AG09309 (cell line): Measurements from ENCODE around the gene NTRK3.

Experiments
- DNase-seq: peaks from one replicate; pipeline ENCODE4 v3.0.0-alpha.2; 2010; ENCODE audit warnings: low read depth
- H3K4me3 ChIP-seq: 2 replicates; pipeline ENCODE4 v1.5.1; 2011; ENCODE audit warnings: mild to moderate bottlenecking, low read depth, low read length, moderate library complexity; ENCODE audit not compliant: control insufficient read depth
- CTCF ChIP-seq: IDR thresholded peaks from 2 replicates; pipeline ENCODE4 v1.5.1; 2011; ENCODE audit warnings: mild to moderate bottlenecking, low read depth, low read length, inconsistent platforms; ENCODE audit not compliant: insufficient read depth, control insufficient read depth; ENCODE audit errors: missing control alignments

The NTRK3 gene

GRCh38 chr15:87826119-87826747 is 430.3 kb downstream of the NTRK3 start:
- no peak overlapping the region for H3K4me3 ChIP-seq
- no peak for TF ChIP-seq CTCF
- DNase-seq, result no peak

- no peak for DNase-seq
- TF ChIP-seq CTCF, result no peak
- no peak overlapping the region for H3K4me3 ChIP-seq
Observed at GRCh38 chr15:87818756-87819155, 437.8 kb downstream of the NTRK3 start.

- peak; percentile 44 for TF ChIP-seq CTCF
- DNase-seq, result no peak
- no peak overlapping the region for H3K4me3 ChIP-seq
Observed at GRCh38 chr15:87817553-87817952, 439.0 kb downstream of the NTRK3 start.

GRCh38 chr15:87816811-87817210 is 439.7 kb downstream of the NTRK3 start:
- TF ChIP-seq CTCF, result no peak
- H3K4me3 ChIP-seq, result no peak overlapping the region
- peak; percentile 91 for DNase-seq

- H3K4me3 ChIP-seq, result no peak overlapping the region
- no peak for TF ChIP-seq CTCF
- DNase-seq, result no peak
Observed at GRCh38 chr15:87816016-87816415, 440.5 kb downstream of the NTRK3 start.
